ENCODE results near the gene MSX2.

MSX2 gene

GRCh38 chr5:174777583-174777982, 53.2 kb downstream of the MSX2 start:
- no peak for DNase-seq
